ENCODE results near the gene UNC45B.
"Not testable (repeated sequence)": the region's sequence is repeated elsewhere in the genome, so short reads cannot be mapped to it uniquely, and the experiment has no call there.

The UNC45B gene

DNA sequence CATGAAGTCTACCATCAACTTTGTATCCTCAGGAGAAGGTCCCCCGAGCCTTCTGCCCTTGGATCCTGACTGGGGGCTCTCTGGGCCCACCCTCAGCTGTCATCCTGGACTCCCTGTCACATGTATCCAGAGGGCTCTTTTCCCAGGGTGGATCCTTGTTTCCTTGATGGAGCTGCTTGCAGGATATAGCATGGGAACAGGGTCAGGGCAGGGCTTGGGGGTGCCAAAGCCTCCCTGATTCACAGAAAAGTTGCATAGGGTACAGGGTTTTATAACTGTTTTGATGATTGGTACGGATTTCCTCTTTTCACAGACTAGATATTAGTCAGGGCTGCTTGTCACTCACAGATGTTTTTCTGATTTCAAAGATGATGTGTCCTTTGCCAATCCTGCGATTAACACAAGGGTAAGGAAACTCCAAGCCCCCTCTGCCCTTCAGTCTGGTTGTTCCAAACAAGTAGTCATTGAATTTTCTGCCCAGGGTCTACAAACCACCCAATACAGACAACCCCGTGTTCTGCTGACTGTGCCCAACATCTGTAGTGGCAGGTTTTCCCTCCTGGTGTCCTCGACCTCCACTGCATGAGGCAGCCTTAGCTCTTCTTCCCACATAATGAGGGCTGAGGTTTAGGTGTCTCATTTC lies 67.1 kb downstream of the UNC45B start:
- peak in 4 of 6 experiments; percentile 6 to 83 (median 50) for DNase-seq

DNA sequence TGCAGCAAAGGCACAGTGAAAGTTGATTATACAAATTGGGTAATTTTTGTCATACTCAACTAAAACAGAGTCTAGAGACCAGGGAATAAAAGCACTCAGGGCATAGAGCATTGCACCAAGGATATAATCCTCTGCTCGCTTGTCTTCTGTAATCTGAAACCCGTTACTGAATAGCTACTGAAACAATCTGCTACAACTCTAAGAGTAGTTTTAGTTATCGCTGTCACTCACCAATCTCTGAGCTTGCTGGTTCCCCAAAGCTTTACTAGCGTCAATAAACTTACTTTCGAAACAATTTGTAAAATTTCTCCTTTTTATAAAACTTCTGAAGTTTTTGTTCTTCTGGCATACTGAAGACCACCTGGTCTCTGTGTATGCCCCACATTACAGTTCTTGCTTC lies 69.5 kb downstream of the UNC45B start:
- peak in 1 of 6 experiments; percentile 15 for DNase-seq

DNA sequence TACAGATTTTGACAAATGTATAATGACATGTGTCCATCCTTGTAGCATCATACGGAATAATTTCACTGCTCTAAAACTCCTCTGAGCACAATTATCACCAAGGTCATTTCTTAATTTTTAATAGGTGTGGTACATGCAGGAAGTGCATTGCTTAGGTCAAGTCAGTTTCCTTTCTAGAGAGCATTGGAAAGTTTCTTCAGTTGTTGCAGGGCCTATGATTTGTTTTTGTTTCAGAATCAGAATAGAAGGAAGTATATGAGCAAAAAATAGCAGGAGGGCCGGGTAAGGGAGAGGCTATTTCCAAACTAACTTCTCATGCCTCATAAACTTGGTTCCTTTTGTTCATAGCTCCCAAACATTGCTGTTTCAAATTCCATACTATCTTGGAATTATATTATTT lies 71.3 kb downstream of the UNC45B start:
- DNase-seq, result no peak

DNA sequence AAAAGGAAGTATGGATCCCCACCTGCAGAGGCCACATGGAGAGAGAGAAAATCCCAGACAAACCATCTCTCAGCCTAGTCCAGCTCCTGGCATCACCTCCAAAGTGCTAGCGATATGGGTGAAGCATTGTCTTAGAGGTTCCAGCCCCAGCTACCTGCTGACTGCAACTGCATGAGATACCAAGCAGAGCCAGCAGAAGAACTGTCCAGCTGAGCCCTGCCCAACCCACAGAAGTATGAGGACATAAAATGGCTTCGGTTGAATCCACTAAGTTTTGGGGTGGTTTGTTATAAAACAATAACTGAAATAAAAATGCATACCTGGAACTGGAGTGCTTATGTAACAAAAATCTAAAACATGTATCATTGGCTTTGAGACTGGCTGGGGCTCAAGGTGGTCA lies 74.8 kb downstream of the UNC45B start:
- DNase-seq, result no peak

DNA sequence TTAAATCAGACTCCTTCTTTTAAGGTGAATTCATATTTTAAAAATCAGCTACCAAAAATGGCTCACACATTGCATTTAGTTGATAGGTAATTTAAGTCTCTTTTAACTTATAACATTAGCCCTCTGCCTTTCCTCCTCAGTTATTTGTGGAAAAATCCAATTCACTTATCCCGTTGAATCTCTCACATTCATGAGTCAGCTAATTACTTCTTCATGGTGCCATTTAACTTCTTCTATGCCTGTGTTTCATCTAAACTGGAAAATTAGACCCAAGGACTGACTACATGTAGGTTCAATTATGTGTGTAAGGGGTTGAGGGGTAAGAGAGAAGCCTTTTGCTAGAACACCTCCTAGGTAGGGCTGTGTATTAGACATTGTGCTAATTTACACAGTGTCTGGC lies 76.8 kb downstream of the UNC45B start:
- no peak for DNase-seq

DNA sequence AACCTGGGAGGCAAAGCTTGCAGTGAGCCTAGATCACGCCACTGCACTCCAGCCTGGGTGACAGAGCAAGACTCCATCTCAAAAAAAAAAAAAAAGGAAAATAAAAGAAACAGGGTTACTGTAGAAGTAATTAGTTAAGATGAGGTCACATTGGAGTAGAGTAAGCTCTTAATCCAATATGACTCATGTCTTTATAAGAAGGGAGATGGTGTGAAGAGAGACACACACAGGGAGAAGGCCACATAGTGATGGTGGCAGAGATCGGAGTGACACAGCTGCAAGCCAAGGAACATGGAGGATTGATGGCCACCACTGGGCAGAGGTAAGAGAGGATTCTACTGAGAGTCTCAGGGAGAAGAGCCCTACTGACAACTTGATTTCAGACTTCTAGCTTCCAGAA lies 79.9 kb downstream of the UNC45B start:
- DNase-seq, result no peak

DNA sequence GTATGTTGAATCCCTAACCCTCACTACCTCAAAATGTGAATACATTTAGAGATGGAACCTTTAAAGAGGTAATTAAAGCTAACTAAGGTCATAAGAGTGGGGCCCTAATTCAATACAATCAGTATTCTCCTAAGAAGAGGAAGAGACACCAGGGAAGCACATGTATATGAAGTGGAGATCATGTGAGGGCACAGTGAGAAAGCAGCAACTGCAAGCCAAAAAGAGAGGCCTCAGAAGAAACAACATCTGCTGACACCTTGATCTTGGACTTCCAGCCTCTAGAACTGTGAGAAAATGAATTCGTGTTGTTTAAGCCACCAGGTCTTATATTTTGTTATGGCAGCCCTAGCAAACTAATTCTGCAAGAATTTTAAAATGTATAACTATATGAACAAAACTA lies 82.0 kb downstream of the UNC45B start:
- DNase-seq, result no peak

DNA sequence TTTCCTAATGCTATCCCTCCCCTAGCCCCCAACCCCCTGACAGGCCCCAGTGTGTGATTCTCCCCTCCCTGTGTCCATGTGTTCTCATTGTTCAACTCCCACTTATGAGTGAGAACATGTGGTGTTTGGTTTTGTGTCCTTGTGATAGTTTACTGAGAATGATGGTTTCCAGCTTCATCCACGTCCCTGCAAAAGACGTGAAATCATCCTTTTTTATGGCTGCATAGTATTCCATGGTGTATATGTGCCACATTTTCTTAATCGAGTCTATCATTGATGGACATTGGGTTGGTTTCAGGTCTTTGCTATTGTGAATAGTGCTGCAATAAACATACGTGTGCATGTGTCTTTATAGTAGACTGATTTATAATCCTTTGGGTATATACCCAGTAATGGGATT lies 86.7 kb downstream of the UNC45B start:
- not testable (repeated sequence) for DNase-seq

DNA sequence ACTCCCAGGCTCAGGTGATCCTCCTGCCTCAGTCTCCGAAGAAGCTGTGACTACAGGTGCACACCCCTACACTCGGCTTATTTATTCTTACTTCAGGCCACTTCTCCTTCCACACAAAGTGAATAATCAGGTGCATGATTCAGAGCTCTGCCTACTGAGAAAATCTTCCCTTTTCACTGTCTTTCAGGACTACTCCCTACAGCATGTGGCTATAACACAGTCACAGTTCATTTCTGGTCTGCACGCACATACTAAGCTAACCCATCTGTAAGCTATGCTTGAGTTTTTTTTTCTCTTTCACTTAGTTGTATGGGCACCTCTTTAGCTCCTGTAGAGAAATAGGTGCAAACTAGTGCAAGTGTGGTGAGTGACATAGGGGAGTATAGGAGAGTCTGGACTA lies 87.7 kb downstream of the UNC45B start:
- DNase-seq, result peak in 1 of 6 experiments; percentile 17

DNA sequence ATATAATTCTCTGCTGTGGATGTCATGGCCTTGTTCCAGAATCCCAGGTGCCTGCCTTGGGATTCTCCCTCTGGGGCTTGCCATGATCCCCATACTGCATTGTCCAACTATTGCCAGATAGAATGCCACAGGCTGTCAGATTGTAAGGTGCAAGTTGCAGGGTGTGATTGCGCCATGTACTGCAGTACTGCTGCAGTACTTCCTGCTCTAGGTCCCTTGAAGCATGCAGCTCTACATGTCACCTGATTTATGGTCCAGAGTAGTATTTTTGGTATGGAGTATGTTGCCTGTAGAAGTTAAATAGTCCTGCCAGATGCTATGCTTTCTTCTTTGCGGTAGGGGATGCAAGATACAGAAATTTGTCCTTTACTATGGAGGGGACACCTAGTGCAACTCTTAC lies 88.3 kb downstream of the UNC45B start:
- peak in 2 of 6 experiments; percentile 16 to 24 for DNase-seq

DNA sequence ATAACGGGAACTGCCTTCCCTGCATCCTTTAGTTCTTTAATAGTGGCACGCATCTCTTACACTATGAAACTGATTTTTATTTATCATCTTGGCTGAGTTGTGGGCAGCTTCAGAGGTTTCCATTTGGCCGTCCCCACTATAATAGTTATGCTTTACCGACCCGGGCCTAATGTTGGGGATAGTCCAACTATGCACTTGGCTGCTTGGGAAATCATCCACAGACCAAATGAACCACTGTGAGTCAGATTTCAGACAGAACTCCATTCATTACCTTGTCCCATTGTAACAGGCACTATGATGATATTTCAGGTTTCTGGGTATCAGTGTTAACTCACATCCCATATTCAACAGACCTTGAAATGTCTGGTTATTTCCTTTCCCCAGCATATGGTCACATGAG lies 89.2 kb downstream of the UNC45B start:
- no peak for DNase-seq

DNA sequence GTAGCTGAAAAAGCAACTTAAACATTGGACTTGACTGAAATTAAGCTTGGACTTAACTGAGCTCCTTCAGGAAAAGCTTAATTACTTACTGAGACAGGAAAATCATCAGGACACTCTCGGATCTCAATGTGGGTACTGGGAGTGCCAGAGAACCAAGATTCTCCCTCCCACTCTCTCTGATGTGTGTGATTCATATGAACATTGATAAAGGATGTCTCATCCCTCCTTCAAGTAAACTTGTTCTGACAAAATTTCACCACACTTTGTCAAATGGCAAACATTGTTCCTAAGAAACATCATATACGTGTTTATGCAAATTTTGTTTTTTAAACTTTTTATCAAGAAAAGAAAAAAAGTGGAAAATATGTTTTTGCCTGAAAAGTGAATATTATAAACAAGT lies 91.2 kb downstream of the UNC45B start:
- DNase-seq, result peak in 2 of 6 experiments; percentile 23 to 25

All from stimulated activated naive CD4-positive, alpha-beta T cell (primary cell).